ENCODE data around the gene GAB3. TPM values are rescaled to one million over a fixed set of nuclear protein-coding genes. Genes with fewer than 3 reads are reported as not detected.

GAB3 gene
- total and polyA plus RNA-seq, 2 of the 4 experiments (the other 2 are of a cell fraction): 2.2 to 3.7 TPM

DNA sequence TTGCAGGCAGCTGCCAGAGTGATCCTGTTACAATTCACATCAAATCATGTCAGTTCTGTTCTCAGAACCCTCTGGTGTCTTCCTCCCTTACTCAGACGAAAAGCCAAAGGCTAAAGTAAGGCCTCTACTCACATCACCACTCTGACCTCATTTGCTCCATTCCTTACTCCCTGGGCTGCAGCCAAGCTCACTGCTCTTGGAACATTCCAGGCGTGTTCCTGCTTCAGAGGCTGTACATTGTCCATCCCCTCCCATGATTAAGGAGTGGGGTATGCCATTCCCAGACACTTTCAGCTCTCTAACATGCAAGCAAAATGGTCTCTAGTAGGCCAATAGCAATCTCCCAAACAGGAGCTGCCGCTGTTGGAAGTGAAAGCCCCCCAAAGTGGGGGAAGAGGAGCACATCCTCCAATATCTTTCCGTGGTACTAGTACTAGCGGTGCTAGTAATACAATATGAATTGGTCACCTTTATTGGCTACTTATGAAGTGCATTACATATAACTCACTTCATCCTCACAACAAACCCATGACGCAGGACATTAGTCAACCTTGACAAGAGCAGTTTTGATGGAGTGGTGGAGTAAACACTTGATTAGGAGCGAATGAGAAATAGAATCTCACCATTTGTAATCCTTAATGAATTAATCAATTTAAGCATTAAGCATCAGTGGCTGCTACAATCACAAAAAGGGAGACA, 15.0 kb downstream of the GAB3 start:
- DNase-seq: peak; percentile 93
- intact Hi-C loops (cut with micrococcal nuclease): no loop called here
- ChIA-PET POLR2A (ENCODE audit: unreplicated experiment) (no interaction called here), CTCF (no interaction called here)
- Histone ChIP-seq H3K14ac (replicated peaks; ENCODE audit: low read depth, low read length) (0 out of 2 replicates have a peak overlapping the region, but pooled peaks have one; percentile 7), H4K8ac (ENCODE audit: low read depth in 2 of 2, low read length in 2 of 2) (peak overlapping the region in 1 of 2 experiments; percentile 28; a peak in 1 of 4 replicates), H2BK120ac (ENCODE audit: low read depth, low read length) (peak overlapping the region; percentile 69), H3K9me3 (ENCODE audit: control insufficient read depth, insufficient read depth, low read length) (no peaks in the 10 kb centered on the region), H3K18ac (ENCODE audit: low read depth, low read length) (peak overlapping the region; percentile 55), H3K4me2 (ENCODE audit: low read depth, low read length) (peak overlapping the region; percentile 24; the same call in 1 of the 2 replicates), H2AK5ac (ENCODE audit: low read depth, low read length) (0 out of 2 replicates have a peak overlapping the region, but pooled peaks have one; percentile 20), H3K9me1 (ENCODE audit: insufficient read depth, low read length) (0 out of 2 replicates have a peak, but pooled peaks cover 3% of the 10 kb centered on the region), H2BK20ac (ENCODE audit: low read depth, low read length) (peak overlapping the region; percentile 69), H4K91ac (ENCODE audit: insufficient read depth, low read depth, low read length) (peak overlapping the region; percentile 69; the same call in 1 of the 2 replicates), H3K36me3 (ENCODE audit: control insufficient read depth, insufficient read depth, low read length) (no peaks in the 10 kb centered on the region), H3K27ac (ENCODE audit: insufficient read depth, low read length) (peak overlapping the region; percentile 85), H2BK15ac (ENCODE audit: low read depth, low read length) (peak overlapping the region; percentile 69; the same call in 2 of the 3 replicates), H4K5ac (ENCODE audit: low read depth, low read length) (peak overlapping the region; percentile 44; the same call in 1 of the 2 replicates), H3K27me3 (ENCODE audit: control insufficient read depth, insufficient read depth, low read length) (no peaks in the 10 kb centered on the region), H4K20me1 (ENCODE audit: insufficient read depth, low read length) (no peaks in the 10 kb centered on the region), H2AK9ac (replicated peaks; ENCODE audit: low read depth, low read length, poor library complexity) (no peak overlapping the region), H3K4me1 (ENCODE audit: control insufficient read depth, insufficient read depth, low read length) (peaks cover 16% of the 10 kb centered on the region), H3K56ac (ENCODE audit: extremely low read depth, insufficient read depth, low read length) (peak overlapping the region; percentile 34; the same call in 1 of the 2 replicates), H3K4me3 (ENCODE audit: insufficient read depth, low read depth, low read length) (no peak overlapping the region), H3K79me1 (ENCODE audit: low read depth in 1 of 2, low read length in 2 of 2) (peaks cover 0 to 3% of the 10 kb centered on the region in 2 experiments; a peak in 2 of 4 replicates), H2BK5ac (ENCODE audit: low read depth, low read length, poor library complexity, severe bottlenecking) (peak overlapping the region; percentile 87), H3K4ac (ENCODE audit: low read depth, low read length) (peak overlapping the region; percentile 51), H3K9ac (ENCODE audit: low read depth, low read length) (no peak overlapping the region; the same call in 1 of the 2 replicates), H3K23ac (ENCODE audit: low read depth, low read length) (peak overlapping the region; percentile 49; the same call in 1 of the 2 replicates), H2AFZ (replicated peaks; ENCODE audit: low read length, poor library complexity) (no peak overlapping the region)
- WGBS, 2 experiments (ENCODE audit: extremely low coverage in 2 of 2, insufficient read length in 1 of 2): no CpG with 5 or more reads among the region's 7 CpGs
- no TSS peak for BruUV-seq (replicated peaks)
- dilution Hi-C loops (cut with HindIII; ENCODE audit: low sequenced_read_pairs, unreplicated experiment): no loop called here
- TF ChIP-seq CHD1 (IDR thresholded peaks at IDR 0.05; ENCODE audit: low read depth, low read length) (no peak), RCOR1 (IDR thresholded peaks at IDR 0.05; ENCODE audit: insufficient replicate concordance, low read length) (peak; percentile 11), RAD21 (IDR thresholded peaks at IDR 0.05; ENCODE audit: low read length) (no peak), MAZ (IDR thresholded peaks at IDR 0.05; ENCODE audit: borderline replicate concordance, low read depth, low read length) (0 out of 2 replicates have a peak, but pooled peaks have one; percentile 36)
- TF ChIP-seq, protein P1, sequence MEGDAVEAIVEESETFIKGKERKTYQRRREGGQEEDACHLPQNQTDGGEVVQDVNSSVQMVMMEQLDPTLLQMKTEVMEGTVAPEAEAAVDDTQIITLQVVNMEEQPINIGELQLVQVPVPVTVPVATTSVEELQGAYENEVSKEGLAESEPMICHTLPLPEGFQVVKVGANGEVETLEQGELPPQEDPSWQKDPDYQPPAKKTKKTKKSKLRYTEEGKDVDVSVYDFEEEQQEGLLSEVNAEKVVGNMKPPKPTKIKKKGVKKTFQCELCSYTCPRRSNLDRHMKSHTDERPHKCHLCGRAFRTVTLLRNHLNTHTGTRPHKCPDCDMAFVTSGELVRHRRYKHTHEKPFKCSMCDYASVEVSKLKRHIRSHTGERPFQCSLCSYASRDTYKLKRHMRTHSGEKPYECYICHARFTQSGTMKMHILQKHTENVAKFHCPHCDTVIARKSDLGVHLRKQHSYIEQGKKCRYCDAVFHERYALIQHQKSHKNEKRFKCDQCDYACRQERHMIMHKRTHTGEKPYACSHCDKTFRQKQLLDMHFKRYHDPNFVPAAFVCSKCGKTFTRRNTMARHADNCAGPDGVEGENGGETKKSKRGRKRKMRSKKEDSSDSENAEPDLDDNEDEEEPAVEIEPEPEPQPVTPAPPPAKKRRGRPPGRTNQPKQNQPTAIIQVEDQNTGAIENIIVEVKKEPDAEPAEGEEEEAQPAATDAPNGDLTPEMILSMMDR (conservative IDR thresholded peaks at IDR 0.05; ENCODE audit: low read depth, low read length): no peak
- ATAC-seq (ENCODE audit: low read depth): peak; percentile 58
- in situ Hi-C loops (cut with MboI; ENCODE audit: low sequenced_read_pairs): loop anchor here (25.0 kb wide), 1 partner anchor 149 kb away; the partner anchor contains the start of gene CTAG1A
